Fibroblast of mammary gland (primary cell): Measurements from ENCODE around the gene FAF1.

Experiments
- DNase-seq: peaks from one replicate; pipeline ENCODE4 v3.0.0-alpha.2; 2010; ENCODE audit warnings: low read depth
- H3K4me3 ChIP-seq: 2 replicates; pipeline ENCODE4 v1.5.1; 2011; ENCODE audit warnings: low read depth, mild to moderate bottlenecking, low read length, moderate library complexity; ENCODE audit not compliant: control insufficient read depth
- TF ChIP-seq, protein P1 (sequence below): conservative IDR thresholded peaks from 2 replicates; pipeline ENCODE4 v1.5.1; 2011; ENCODE audit warnings: low read depth, low read length, inconsistent platforms; ENCODE audit not compliant: control insufficient read depth, insufficient read depth

The FAF1 gene

DNA sequence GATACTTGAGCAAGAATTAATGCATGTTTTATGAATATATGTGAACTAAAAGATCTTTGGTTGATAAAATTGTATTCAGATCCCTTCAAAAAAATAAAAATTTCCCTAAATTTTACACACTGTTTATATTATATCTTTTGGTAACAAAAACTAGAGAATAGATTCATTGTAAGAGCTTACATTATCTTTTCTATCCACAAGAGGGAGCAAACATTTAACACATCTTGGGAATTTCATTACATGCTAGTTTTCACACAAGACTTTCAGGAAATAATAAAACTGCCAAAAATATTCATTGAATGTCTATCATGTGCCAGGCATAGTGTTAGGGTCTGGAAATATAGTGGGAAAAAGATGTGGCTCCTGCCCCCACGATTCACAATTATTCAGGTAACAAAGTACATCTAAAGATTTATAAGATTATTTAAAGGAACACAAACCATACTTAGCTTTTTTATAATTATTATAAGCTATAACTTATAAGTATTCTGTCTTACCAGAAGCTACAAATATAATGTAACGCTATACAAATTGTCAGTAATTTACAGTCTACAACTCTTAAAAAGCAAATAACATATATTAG lies 30.6 kb downstream of the FAF1 start:
- TF ChIP-seq, protein P1, sequence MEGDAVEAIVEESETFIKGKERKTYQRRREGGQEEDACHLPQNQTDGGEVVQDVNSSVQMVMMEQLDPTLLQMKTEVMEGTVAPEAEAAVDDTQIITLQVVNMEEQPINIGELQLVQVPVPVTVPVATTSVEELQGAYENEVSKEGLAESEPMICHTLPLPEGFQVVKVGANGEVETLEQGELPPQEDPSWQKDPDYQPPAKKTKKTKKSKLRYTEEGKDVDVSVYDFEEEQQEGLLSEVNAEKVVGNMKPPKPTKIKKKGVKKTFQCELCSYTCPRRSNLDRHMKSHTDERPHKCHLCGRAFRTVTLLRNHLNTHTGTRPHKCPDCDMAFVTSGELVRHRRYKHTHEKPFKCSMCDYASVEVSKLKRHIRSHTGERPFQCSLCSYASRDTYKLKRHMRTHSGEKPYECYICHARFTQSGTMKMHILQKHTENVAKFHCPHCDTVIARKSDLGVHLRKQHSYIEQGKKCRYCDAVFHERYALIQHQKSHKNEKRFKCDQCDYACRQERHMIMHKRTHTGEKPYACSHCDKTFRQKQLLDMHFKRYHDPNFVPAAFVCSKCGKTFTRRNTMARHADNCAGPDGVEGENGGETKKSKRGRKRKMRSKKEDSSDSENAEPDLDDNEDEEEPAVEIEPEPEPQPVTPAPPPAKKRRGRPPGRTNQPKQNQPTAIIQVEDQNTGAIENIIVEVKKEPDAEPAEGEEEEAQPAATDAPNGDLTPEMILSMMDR: peak; percentile 51
- H3K4me3 ChIP-seq: no peak overlapping the region
- DNase-seq: peak; percentile 63

DNA sequence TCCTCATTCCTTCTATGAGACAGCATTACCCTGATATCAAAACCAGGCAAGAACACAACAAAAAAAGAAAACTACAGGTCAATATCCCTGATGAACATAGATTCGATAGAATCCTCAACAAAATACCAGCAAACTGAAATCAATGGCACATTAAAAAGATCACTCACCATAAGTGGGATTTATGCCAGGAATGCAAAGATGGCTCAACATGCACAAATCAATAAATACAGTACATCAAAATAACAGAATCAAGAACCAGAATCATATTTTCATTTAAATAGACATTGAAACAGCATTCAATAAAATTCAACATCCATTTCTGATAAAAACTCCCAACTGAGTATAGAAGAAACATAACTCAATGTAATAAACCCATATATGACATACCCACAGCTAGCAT lies 36.5 kb downstream of the FAF1 start:
- TF ChIP-seq, protein P1: no peak
- no peak for DNase-seq
- no peak overlapping the region for H3K4me3 ChIP-seq

DNA sequence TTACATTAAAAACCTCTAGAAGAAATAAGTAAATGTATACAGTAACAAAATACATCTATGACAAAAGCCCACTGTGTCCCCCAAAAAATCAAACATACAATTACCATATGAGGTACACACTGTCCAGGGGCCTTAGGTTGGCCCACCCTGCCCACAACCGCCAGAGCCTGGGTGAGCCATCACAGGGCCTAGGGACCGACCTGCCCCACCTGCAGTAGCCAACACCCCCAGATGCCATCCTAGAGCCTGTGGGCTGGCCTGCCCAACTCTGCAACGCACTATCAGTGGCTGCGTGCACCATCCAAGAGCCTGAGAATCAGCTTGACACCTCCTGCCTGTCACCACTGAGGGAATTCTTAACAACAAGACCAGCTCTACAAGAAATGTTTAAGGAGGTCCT lies 39.0 kb downstream of the FAF1 start:
- TF ChIP-seq, protein P1: no peak
- no peak for DNase-seq
- H3K4me3 ChIP-seq: no peak overlapping the region

DNA sequence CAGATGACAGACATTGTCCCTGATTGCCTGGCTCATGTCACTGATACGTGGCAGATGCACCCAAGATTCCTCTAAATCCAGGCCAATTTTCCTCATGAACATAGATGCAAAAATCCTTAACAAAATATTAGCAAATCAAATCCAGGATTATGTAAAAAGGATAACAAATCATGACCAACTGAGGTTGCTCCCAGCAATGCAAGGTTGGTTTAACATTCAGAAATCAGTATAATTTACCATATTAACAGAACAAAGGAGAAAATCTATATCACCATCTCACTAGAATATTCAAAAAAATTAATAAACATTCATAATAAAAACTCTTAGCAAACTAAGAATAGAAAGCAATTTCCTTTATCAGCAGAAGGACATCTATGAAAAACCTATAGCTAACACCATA lies 39.7 kb downstream of the FAF1 start:
- no peak overlapping the region for H3K4me3 ChIP-seq
- DNase-seq: no peak
- TF ChIP-seq, protein P1: no peak

DNA sequence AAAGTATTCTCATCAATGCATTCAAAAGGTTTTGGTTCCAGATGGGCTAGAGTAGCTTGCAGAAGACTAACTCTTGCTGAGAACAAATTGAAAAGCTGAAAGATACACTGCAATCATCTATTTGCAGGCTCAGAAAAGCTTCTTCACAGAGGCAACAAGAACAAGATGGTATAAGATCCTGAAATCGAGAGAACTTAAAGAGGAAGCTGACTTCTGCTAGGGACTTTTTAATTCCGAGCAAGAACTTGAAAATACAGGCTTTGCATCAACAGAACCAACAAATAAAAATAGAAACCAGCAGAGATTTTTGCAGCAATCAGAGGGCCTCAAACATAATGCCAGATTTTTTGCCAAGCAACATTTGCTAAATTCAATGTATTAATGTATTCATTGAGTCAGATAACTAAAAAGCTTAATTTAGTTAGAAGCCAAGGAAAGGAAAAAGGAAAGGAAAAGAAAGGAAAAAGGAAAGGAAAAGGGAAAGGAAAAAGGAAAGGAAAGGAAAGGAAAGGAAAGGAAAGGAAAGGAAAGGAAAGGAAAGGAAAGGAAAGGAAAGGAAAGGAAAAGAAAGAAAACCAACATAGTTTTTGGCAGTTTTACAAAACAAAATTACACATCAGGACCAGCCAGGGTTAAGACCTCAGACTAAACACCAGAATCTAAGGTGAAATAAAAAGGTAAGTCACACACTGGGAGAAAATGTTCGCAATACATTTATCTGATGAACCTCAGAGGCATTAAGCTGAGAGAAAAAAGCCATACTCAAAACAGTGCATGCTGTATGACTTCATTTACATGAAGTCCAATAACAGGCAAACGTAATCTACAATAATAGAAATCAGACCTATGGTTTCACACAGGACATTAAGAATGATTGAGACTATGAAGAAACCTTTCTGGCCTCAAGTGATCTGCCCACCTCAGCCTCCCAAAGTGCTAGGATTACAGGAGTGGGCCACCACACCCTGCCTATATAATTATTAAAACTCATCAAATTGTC lies 42.6 kb downstream of the FAF1 start:
- TF ChIP-seq, protein P1: no peak
- no peak overlapping the region for H3K4me3 ChIP-seq
- DNase-seq: no peak

DNA sequence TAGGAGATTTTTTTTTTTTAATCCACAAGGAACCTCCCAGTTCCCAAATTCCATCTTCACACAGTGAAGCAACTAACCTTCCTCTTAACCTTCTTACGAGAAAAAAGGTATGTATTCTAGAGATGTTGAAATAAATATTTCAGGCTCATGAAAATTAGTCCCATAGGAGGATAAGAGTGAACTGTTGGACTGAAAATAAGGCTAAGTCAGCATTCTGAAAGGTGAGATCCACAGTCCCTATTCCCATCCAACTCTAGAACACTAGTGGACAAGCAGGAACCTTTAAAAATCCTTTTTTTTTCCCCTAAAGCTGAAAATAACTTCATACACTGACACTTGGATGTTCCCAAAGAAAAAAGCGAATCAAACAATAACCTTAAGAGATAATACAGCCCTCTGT lies 44.4 kb downstream of the FAF1 start:
- no peak overlapping the region for H3K4me3 ChIP-seq
- no peak for DNase-seq
- TF ChIP-seq, protein P1: no peak
